Right atrium auricular region (tissue), 2 donors: ENCODE measurements around the gene CYP2C9. TPM values are rescaled to one million over a fixed set of nuclear protein-coding genes. Genes with fewer than 3 reads are reported as not detected.

Experiments used
- DNase-seq: peaks from one replicate; pipeline ENCODE4 v3.0.0-alpha.2; 2019; ENCODE audit warnings: low spot score
- H3K27ac ChIP-seq, 2 donors: fragments of 200-600 bp; sonication (generic); 1 replicate in 1 of 2; 2 replicates in 1 of 2; pipeline ENCODE4 v1.5.1; 2016 to 2019
- H3K27me3 ChIP-seq, 2 donors: fragments of 200-600 bp; sonication (generic); one replicate each; pipeline versions ENCODE4 v1.5.1 to v1.6.0; 2017 to 2019
- H3K36me3 ChIP-seq: fragments of 200-600 bp; sonication (generic); one replicate; pipeline ENCODE4 v1.5.1; 2016
- H3K4me1 ChIP-seq, 2 donors: fragments of 200-600 bp; sonication (generic); one replicate each; pipeline versions ENCODE4 v1.5.1 to v1.6.0; 2017 to 2019
- H3K4me3 ChIP-seq, 2 donors: fragments of 200-600 bp; sonication (generic); 1 replicate in 1 of 2; 2 replicates in 1 of 2; pipeline ENCODE4 v1.5.1; 2017 to 2019; ENCODE audit warnings: mild to moderate bottlenecking in 1 of 2, moderate library complexity in 1 of 2
- H3K9me3 ChIP-seq, 2 donors: fragments of 200-600 bp; sonication (generic); one replicate each; pipeline ENCODE4 v1.5.1; 2019
- total RNA-seq, 2 donors: library from RNA; depleted of rRNA; stranded (reverse); fragments of >200 nt; gene quantifications; one replicate each; pipeline ENCODE4 v1.1.0, GENCODE V29; 2016
- TF ChIP-seq, protein P1 (sequence below), 2 donors: fragments of 200-600 bp; sonication (generic); IDR thresholded peaks; one replicate each; pipeline ENCODE4 v1.5.1; 2019; ENCODE audit warnings: antibody characterized with exemption in 2 of 2

The CYP2C9 gene
- total RNA-seq, 2 donors from 2014 or later: not detected

DNA sequence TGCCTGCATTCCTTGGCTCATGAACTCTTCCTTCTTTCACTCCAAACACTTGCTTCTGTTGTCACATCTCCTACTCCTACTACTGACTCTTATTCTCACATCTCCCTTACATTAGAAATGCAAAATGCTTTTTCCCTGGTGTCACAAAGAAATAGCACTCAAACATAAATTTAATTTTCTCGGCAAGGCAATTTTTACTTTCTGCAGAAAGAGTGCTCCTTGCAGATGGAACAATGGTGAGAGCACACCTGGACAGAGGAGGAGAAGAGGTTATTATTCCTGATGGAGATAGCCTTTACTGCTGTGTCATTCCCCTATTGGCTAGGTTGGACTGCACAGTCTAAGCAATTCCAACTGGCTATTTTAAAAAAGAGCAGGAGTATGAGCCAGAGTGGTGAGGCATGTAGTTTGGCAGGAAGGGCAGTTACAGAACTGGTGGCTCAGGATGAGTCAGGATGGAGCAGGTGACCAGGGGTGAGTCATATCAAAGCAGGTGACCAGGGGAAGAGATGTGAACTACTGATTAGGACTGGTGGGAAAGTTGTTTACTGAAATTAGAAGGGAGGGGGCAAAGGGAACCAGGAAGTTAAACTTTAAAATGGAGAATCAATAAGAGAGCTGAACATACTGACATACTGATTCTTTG lies 52.9 kb downstream of the CYP2C9 start:
- Histone ChIP-seq H3K9me3 (peaks cover 0 to 18% of the 10 kb centered on the region in 2 donors), H3K27me3 (no peaks in the 10 kb centered on the region), H3K36me3 (no peaks in the 10 kb centered on the region), H3K27ac (no peak overlapping the region), H3K4me3 (no peak overlapping the region), H3K4me1 (no peaks in the 10 kb centered on the region)
- TF ChIP-seq, protein P1, sequence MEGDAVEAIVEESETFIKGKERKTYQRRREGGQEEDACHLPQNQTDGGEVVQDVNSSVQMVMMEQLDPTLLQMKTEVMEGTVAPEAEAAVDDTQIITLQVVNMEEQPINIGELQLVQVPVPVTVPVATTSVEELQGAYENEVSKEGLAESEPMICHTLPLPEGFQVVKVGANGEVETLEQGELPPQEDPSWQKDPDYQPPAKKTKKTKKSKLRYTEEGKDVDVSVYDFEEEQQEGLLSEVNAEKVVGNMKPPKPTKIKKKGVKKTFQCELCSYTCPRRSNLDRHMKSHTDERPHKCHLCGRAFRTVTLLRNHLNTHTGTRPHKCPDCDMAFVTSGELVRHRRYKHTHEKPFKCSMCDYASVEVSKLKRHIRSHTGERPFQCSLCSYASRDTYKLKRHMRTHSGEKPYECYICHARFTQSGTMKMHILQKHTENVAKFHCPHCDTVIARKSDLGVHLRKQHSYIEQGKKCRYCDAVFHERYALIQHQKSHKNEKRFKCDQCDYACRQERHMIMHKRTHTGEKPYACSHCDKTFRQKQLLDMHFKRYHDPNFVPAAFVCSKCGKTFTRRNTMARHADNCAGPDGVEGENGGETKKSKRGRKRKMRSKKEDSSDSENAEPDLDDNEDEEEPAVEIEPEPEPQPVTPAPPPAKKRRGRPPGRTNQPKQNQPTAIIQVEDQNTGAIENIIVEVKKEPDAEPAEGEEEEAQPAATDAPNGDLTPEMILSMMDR (IDR thresholded peaks at IDR 0.05): no peak
- DNase-seq: no peak

DNA sequence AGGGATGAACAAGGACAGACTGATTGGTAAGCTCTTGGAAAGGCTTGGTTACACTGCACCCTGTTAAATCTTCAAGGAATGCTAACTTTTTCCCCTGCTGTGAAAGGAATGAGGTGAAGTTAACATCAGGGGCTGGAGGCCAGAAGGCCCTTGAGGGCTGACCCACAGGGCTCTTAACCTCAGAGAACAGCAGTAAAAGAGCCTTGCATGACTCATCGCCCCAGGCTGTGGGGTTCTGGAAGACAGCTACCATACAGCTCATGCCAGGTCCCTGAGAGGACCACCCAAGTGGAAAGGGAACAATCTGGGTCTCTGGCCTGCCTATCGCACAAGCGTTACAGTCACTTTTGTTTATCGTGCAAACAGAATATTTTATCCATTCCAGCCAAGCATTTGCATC lies 54.4 kb downstream of the CYP2C9 start:
- TF ChIP-seq, protein P1 (IDR thresholded peaks at IDR 0.05): no peak
- peaks cover 0 to 18% of the 10 kb centered on the region in 2 donors for H3K9me3 ChIP-seq

DNA sequence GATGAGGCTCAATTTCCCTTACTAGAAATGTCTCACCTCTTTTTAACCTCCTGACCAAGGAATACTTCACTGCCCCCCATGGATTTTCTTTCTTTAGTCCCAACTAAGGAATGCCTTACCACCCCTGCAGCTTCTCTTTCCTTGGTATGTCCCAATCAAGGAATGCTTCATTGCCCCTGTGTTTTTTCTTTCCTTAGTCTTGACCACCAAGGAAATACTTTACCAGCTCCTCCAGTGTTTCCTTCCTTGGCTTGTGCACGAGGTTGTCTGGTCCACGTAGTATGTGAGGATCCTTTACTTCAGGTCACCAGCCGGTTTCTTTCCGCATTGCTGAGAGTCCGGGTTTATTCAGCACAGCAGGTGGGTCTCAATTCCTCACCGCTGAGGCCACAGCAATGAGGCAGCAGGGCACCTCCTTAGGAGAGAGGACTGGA lies 59.3 kb downstream of the CYP2C9 start:
- Histone ChIP-seq H3K27me3 (no peaks in the 10 kb centered on the region), H3K4me3 (no peak overlapping the region), H3K9me3 (no peaks in the 10 kb centered on the region), H3K27ac (no peak overlapping the region), H3K4me1 (no peaks in the 10 kb centered on the region), H3K36me3 (no peaks in the 10 kb centered on the region)
- no peak for DNase-seq
- TF ChIP-seq, protein P1 (IDR thresholded peaks at IDR 0.05): no peak

More for the DNA sequence above, 54.4 kb downstream of the CYP2C9 start:
- Histone ChIP-seq H3K4me3 (no peak overlapping the region), H3K27me3 (no peaks in the 10 kb centered on the region), H3K36me3 (no peaks in the 10 kb centered on the region), H3K4me1 (no peaks in the 10 kb centered on the region), H3K27ac (no peak overlapping the region)
- no peak for DNase-seq

DNA sequence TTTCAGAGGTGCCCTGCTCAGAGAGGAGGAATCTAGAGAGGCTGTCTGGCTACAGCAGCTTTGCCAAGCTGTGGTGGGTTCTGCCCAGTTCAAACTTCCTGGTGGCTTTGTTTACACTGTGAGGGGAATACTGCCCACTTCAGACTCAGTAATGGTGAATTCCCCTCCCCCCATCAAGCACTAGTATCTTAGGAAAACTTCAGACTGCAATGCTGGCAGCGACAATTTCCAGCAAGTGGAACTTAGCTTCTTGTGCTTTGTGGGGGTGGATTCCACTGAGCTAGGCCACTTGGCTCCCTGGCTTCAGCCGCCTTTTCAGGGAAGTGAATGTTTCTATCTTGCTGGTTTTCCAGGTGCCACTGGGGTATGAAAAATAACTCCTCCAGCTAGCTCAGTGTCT lies 88.0 kb downstream of the CYP2C9 start:
- TF ChIP-seq, protein P1 (IDR thresholded peaks at IDR 0.05): no peak
- no peak for DNase-seq
- no peaks in the 10 kb centered on the region for H3K9me3 ChIP-seq
- no peaks in the 10 kb centered on the region for H3K36me3 ChIP-seq
- no peaks in the 10 kb centered on the region for H3K4me1 ChIP-seq
- H3K27ac ChIP-seq: no peak overlapping the region
- no peaks in the 10 kb centered on the region for H3K27me3 ChIP-seq
- no peak overlapping the region for H3K4me3 ChIP-seq

DNA sequence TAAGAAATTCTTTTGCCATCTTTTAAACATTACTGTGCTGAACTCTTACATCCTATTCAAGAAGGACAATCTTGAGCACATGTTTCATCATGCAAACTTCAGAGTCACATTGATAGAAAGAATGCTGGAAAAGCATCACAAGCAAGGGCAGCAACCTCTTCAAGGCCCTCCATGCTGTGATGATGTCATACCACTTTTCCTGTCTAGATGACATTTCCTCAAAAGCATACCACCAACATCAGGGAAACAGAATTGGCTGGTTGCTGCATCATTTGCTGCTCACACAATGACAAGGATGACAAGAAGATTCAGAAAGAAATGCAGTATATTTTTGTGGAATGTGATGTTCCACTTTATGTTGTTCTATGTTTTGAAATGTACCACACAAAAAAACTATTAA lies 93.2 kb downstream of the CYP2C9 start:
- Histone ChIP-seq H3K4me1 (no peaks in the 10 kb centered on the region), H3K9me3 (no peaks in the 10 kb centered on the region), H3K4me3 (no peak overlapping the region), H3K27ac (no peak overlapping the region), H3K27me3 (no peaks in the 10 kb centered on the region), H3K36me3 (no peaks in the 10 kb centered on the region)
- no peak for DNase-seq
- TF ChIP-seq, protein P1 (IDR thresholded peaks at IDR 0.05): no peak

DNA sequence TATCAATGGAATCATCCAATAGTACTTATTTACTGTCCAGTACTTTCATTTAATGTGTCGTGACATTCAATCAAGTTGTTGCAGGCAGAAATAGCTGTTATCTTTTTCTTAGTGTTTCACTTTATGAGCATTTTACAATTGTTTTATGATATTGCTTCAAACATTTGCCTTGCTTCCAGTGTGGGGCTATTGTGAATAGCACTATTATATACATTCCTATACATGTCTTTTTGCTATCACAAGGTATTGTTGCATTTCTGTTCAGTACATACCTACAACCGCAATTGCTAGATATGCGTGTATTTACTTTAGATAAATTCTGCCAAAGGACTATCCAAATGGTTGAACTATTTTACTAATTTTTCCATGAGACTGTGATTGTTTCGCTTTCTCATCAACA lies 95.9 kb downstream of the CYP2C9 start:
- Histone ChIP-seq H3K27ac (no peak overlapping the region), H3K9me3 (no peaks in the 10 kb centered on the region), H3K4me3 (no peak overlapping the region), H3K4me1 (no peaks in the 10 kb centered on the region), H3K36me3 (no peaks in the 10 kb centered on the region), H3K27me3 (no peaks in the 10 kb centered on the region)
- no peak for DNase-seq
- TF ChIP-seq, protein P1 (IDR thresholded peaks at IDR 0.05): no peak
